ENCODE results near the gene SUSD3.

GRCh38 chr9:93132287-93132927 is 73.9 kb downstream of the SUSD3 start:
- TF ChIP-seq CTCF (IDR thresholded peaks at IDR 0.05) (no peak), POLR2A (IDR thresholded peaks at IDR 0.05) (no peak)
